GM18502 (cell line): Measurements from ENCODE around the gene COL4A1.

Experiments
- ATAC-seq: cut with Tn5 transposase; IDR thresholded peaks from one replicate; pipeline ENCODE4 v1.9.1; 2021; ENCODE audit warnings: mild to moderate bottlenecking; ENCODE audit not compliant: unreplicated experiment, poor library complexity

Gene COL4A1

DNA sequence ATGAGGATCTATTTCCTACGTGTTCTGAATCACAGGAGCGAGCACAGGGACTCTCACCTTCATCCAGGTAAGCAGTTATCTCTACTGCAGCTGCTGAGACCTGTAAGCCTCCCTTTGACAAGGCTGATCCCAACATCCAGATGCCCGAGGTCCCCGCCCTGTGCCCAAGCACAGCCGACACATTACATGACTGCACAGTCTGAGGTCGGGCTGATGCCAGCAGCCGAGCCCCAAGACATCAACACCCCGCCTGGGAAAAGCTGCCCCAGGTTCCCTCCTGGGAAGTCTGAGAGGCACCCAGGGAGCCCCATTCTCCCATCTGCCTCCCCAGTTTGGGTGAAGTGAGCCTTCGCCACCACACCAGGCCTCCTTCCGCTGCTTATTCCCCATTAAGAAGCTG is 95.9 kb downstream of the COL4A1 start:
- ATAC-seq: no peak

DNA sequence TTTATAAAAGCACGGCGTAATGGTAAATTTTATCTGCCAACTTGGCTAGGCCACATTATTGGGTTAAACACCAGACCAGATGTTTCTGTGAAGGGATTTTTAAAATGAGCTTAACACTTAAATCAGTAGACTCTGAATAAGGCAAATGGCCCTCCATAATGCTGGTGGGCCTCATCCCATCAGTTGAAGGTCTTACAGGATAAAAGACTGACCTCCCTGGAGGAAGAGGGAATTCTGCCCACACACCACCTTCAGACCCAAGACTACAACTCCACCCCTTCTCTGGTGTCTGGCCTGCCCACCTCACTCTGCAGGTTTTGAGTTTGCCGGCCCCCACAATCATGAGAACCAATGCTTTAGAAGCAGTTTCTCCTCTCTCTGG is 96.4 kb downstream of the COL4A1 start:
- ATAC-seq: no peak

DNA sequence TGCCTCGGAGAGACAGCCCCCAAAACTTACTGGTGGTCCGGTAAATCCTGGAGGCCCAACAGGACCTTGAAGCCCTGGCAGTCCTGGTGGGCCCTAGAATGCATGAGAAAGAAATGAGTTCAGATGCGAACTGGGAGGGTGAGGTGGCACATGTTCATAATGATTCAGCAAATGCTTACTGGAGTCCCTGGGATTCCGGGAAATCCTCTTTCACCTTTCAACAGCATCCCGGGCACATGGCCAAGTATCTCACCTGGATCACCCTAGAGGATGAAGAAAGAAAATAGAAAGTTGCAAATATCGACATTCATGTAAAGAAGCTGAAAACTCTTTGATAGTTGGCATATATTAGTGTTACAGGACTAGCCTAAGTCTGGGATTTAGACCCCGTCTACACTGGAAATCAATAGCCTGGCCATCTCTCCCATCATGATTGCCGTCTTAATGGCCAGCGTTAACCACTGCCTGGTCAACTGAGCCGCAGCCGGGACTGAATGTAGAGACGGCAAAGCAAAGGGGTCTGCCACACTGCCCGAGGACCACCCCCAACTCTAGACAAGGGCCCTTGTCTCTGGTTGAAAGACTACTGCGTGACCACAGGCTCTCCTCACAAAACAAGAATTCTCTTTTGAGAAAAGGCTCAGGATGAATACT is 96.9 kb downstream of the COL4A1 start:
- ATAC-seq: no peak

DNA sequence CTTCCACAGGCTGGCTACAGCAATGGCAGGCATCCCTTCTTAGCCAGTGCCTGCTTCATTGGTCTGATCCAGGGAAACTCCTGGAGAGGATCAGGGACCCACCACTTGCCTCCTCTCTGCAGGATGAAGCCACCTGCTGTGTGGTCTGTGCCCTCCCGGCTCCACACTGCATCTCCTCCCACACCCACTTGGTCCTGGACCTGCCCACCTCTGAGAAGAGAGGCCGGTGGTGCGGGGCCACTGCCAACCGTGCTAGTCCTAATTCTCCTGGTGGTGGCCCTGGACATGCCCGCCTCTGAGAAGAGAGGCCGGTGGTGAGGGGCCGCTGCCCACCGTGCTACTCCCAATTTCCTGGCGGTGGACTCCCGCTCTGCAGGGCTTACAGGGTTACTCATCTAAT is 98.8 kb downstream of the COL4A1 start:
- ATAC-seq: no peak

DNA sequence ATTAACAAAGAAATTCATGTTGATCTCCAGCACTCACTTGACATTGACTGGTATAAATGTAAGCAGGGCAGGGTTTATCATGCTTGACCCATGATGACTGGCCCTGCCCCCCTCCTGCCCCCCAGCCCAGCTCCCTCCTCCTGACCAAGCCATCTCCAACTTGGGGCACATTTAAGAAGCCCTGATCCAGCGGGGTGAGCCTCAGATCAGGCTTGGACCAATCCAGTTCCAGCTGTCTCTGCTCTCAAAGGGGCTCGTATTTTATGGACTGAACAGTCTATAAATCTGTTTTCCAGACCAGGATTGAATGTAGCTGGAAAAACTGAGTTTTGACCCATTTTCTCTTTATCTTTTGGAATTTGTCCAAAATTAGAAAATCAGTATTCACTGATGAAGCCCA is 100.0 kb downstream of the COL4A1 start:
- ATAC-seq: no peak

DNA sequence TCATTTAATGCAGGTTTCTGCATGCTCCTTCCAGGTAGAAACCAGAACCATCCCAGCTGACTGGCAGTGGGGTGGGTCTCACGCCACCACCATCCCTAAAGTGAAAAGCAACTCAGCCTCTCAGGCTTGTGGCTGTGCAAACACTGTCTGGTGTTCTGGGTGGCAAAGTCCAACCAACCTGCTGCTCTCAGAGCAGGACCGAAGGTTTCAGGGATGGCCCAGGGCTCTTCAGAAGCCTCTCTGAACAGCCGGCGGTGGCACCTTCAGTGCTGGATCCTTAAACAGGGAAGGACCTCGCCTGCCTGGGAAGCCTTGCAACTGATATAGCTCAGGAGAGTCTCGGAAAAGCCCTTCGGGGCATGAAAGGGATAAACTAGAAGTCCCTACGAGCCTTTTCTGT is 100.8 kb downstream of the COL4A1 start:
- no peak for ATAC-seq

DNA sequence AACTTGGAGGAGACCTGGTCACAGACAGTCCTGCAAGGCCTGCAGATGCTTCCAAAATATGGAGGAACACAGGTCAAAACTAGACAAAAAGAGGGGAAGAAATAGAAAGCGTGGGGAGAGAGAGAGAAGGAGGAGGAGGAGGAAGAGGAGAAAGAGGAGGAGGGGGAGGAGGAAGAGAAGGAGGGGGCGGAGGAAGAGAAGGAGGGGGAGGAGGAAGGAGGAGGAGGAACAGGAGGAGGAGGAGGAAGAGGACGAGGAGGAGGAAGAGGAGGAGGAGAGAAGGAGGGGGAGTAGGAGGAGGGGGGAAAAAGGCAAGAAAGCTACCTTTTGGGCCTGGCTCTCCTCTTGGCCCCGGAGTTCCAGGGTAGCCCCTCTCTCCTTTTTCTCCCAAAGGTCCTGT is 105.8 kb downstream of the COL4A1 start:
- no peak for ATAC-seq

DNA sequence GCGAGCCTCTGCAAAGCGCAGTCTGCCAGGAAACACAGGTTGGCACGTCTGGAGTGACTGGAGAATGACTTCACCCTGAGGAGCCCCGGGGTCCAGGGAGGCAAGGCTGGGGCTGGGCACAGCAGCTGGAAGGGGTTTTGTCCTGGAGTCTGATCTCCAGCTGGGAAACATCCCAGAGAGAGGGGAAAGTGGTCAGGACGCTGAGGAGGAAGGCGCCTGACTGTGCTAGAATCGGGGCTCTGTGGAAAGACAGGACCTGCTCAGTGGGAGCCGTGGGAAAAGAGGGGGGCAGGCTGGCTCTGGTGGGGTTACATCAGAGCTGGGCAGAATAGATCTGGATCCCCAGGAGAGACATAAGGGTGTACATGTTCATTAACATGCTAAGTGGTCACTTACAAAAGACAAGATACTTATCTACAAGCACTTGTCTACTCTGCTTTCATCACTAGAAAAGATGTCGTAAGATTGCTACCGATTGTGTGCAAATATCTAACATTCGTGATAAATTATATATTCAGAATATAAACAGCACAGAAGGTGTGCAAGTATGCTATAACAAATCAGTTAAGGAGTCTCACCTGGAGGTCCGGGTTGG is 106.6 kb downstream of the COL4A1 start:
- ATAC-seq: no peak

DNA sequence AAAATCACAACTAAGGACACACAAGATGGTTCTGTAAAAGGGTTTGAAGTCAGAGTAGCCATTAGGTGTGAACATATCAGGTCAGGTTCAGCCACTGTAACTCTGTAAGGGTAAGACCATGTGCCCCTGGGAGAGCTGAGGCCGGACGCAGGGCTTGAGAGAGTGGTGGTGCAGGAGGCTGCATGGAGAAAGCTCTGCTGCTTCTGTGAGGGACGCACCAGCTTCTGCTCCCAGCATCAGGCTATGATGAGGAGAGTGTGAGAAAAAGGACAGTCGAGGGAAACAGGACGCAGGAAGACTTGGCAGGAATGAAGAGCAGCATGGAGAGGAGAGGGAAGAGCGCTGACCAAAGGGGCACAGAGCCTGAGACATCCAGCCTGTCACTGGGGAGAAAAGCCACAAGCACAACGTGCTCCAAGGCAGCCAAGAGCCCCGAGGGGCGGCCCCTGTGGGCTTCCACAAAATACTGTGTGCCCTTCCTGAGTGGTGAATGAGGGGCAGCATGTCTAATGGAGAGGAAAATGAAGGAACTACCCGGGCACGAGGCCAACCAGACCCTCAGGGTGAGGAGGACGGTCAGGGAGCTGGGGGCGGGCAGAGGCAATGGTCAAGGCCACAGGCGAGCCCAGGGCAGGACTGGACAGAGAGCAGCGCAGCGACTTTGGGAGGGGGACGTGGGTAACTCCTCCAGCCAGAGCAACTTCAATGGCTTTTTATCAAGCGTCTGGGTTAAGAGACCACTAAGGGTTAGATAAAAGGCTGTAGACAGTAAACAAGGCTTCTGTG is 107.7 kb downstream of the COL4A1 start:
- ATAC-seq: no peak

DNA sequence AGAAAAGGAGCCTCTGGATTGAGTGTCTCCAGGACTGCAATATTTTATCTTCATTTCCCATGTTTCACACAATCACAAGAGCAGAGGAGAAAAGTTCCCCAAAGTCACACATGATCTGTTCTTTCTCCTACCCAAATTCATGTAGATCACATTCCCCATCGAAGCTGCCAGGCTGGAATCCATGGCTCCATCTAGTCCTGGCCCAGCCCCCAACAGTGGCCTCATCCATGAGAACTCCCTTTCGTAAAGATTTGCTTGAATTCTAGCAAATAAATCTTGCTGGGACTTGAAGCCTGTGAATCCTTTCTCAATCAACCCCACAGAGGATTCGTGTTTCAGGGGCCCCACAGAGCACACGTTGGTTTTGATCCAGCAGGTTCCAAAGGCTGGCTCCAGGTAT is 109.5 kb downstream of the COL4A1 start:
- no peak for ATAC-seq

DNA sequence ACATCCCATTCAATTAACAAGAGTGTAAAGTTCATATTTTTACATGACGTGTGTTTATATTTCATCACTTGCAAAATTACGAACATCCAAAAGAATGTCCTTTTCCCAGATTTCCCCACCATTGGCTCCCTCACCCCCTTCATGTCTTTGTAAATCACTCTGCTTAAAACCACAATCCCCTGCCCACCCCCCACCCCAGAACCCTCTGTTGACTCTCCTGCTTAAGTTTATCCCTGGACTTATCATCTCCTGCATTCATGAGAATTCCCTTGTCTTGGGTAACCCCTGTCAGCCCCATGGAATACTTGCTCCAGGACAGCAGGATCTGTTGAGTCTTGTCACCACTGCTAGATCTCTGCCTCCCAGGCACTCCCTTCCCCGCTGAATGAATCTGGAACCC is 109.9 kb downstream of the COL4A1 start:
- no peak for ATAC-seq

DNA sequence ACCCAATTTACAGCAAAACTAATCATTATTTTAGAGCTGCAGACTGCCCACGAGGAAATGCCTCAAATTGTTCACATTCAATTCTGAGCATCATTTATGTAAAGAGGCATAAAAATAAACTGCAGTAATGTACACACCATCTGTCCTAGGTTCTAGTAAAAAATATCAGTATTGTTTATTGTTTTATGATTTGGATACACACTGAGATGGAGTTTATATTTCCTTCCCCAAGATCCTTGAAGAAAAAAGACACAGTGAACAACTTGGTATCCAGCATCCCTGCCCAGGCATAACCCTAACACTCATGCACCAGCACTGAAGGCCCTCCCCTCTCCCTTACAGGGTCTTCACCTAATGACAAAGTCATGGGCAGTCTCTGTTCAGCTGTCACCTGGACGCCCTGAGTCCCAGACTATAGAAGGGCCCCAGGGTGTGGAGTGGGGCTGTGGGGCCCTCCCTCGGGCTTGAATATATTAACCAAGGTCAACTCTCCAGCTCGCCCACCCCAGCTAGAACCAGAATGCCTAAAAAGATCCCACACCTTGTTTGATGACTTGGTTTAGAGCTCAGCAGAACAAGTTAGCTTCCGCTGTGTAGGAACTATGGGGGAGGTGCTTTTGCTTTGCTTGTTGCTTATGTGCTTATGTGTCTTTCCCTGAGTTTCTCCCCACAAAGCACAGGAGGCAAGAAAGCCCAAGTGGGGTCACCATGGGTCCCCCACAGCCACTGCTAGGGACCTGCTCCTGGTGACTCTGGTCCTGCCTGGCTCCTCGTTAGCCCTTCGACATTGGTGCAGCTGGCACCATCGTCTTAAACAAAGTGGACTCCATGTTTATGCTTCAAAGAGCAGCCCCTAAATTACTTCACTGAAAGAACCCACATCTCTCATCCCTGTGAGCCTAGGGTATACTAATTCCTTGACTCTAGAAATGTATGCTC is 111.1 kb downstream of the COL4A1 start:
- ATAC-seq: no peak

DNA sequence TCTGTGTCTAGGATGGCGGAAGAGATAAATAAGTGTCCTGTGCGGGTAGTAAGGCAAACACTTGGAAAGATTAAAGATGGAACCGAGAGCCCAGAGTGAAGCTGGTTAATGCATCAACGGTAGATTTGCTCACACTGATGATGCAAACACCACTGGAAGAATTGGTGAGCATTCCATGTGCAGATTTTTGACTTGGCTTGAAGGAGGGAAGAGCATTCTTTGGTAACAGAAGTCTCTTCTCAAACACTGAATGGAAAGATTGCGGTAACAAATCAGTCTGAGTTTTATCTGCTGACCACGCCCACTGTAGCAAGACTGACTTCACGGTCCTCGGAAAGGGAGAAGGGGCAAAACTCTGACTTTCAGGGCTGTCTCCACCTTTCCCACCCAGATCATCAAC is 112.5 kb downstream of the COL4A1 start:
- no peak for ATAC-seq

DNA sequence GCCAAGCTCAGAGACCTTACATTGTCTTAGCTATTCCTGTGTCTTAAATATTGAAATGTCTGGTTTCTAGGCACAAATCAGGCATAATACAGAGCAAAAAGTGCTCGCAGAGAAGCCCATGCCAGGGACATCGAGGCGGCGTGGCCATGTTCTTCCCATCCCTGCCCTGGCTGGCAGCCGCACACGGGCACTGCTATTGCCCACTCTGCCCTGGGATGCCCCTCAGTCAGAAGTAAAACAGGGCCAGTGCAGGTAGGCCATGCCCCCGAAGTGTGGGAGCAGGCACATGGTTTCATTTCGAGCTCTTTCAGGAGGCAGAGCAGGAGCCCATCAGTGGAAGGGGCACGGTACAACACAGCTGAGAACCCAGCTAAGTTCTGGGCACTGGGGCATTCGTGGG is 113.5 kb downstream of the COL4A1 start:
- no peak for ATAC-seq

DNA sequence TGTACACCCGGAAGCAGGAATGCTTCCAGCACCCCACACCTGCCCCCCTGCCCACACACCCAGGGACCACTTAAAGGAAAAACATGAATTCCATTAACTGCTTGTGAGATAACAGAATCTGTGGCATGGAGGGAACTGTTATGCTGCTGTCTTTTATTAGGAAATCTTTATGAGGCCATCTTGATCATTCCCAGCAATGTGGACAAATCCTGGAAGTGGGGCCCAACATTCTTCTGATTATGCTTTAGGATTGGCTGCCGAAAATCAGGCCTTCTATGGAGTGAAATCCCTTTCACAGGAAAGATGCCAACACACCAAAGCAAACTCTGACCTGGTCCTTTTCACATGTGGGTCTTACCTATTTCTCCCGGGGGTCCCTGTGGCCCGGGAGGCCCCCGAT is 114.5 kb downstream of the COL4A1 start:
- ATAC-seq: no peak

DNA sequence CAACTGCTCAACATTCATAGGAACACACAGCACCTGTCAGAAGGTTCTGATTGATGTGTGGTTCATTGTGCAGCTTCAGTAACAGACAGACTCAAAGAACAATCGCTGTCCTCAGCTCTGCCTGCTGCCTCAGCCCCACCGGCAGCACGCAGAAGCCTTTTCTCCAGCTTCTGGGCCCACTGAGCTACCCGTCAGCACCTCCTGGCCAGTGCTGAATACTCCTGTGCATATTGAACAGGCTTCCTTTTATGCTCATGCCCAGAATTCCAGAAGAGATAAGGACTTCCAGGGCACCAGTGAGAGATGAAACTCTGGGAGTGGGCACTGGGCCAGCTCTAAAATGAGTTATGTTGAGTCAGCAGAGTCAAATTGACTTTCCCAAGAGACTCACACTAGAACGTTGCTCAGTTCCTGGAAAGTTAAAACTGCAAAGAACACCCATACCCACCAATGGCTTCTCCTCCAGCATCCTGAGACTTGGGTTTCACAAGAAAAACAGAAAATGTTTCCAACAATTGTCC is 119.3 kb downstream of the COL4A1 start:
- ATAC-seq: no peak

DNA sequence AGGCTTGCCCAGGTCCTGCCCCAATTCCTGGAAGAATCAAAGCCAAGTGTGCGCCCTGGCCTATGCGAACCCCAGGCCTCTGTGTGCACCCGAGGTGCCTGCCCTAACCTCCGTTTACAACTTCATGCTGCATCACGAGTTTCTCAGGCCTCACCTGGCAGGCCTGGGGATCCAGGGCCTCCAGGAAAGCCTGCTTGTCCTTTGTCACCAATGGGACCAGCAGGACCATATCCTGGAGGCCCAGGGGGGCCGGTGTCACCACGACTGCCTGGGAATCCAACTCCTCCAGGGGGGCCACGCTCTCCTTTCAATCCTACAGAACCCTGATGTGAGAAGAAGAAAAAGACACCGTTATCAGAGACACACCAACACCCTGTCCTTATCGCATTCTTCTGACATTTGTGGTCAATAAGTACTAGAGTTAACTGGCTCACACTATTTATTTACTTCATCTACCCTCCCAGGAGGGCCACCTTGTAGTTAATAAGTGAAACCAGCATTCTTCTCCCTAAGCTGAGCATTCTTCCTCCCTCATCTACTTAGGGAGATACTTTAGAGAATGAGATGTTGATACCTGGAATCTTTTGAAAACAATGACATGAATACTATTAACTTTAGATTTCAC is 120.6 kb downstream of the COL4A1 start:
- ATAC-seq: no peak

DNA sequence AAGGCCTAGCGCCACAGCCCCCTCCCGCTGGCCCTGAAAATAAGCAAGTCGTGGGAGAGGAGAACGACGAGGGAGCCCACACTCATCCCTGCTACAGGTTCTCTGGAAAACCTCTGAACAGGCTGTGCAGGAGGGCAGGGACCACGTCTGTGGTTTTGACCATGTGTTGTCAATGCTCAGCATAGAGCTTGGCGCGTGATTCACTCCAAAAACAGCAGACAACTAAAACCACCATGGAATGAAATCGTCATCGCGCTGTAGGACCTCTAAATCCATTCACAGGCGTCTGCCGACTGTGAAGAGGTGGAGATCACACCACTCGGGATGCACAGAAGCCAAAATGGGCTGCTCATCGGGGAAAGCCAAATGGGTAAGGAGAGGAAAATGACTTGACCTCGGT is 121.3 kb downstream of the COL4A1 start:
- no peak for ATAC-seq

DNA sequence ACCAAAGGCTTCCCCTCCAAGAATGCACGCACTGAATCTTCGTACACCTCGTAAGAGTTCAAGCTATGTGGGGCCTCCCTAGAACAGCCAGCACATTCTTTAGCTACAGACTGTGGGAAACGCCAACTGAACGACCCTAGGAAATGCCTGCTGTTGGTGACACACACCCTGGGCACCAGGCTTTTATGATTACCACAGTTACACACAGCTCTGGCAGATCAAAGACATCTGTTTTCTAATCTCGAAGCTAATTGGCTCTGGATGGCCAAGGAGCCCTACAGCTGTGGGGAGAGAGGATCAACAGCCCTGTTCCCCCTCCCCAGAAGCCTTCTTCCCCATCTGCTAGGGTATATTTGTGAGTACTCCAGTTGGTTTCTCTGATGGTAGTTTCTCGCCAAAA is 123.0 kb downstream of the COL4A1 start:
- ATAC-seq: no peak

DNA sequence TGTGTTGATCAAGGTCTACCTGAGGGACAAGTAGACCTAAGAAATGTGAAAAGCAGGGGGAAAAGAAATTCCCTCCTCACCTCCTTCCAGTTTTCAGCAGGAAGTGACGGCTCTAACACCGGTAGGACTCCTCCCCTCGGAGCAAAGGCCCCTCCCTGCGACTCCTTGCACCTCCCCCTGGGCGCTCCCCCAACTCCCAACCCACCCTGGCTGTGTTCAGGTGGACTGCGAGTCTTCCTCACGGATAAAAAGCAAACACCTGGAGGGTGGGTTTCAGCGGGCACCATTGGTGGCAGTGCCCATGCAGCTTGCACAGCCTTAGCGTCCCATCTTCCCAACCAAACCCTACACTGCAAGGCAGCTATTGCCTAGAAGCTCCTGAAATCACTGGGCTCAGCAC is 124.5 kb downstream of the COL4A1 start:
- ATAC-seq: no peak
